GM18951 (cell line): ENCODE data around the gene SLC38A6.

Source experiments
- POLR2A ChIP-seq: IDR thresholded peaks from 4 replicates; pipeline ENCODE4 v1.6.1; 2011; ENCODE audit warnings: mild to moderate bottlenecking; ENCODE audit not compliant: insufficient read length, insufficient read depth; ENCODE audit errors: extremely low read depth
- in situ Hi-C: fragments of 300-500 bp; cut with MboI; formaldehyde crosslinking; loops from one replicate; pipeline ENCODE4 v1.12.0; 2022; ENCODE audit warnings: low sequenced_read_pairs, mixed read lengths, inconsistent platforms; ENCODE audit not compliant: unreplicated experiment

The SLC38A6 gene

DNA sequence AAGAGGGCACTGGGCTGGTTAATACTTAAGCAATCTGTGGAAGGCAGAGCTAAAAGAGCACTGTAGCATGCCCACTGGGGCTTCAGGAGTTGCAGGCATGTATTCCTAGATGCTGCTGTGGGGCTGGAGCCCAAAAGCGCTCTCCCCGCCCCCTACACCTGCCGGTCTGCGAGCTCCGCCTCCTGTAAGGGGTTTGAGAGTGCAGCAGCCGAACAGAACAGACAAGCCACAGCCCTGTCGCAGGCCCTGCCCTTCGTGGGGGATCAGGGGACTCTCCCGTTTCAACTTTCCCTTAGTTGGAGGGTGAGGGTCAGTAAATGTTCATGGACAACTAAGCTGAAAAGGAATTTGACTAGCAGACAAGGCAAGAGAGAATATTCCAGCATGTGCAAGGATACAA lies 17.6 kb downstream of the SLC38A6 start:
- no peak for TF ChIP-seq POLR2A
- in situ Hi-C loops: no loop called here

DNA sequence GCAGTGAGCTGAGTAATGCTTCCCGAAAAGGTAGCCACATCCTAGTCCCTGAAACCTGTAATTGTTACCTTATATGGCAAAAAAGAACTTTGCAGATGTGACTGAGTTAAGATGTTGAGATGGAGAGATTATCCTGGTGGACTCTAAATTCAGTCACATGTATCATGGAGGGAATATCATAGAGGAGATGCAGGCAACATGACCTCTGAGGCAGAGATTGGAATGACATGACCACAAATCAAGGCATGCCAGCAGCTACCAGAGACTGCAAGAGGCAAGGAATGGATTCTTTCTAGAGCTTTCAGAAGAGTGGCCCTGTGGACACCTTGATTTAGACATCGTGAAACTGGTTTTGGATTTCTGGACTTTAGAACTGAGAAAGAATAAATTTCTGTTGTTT lies 18.5 kb downstream of the SLC38A6 start:
- no peak for TF ChIP-seq POLR2A
- in situ Hi-C loops: no loop called here

DNA sequence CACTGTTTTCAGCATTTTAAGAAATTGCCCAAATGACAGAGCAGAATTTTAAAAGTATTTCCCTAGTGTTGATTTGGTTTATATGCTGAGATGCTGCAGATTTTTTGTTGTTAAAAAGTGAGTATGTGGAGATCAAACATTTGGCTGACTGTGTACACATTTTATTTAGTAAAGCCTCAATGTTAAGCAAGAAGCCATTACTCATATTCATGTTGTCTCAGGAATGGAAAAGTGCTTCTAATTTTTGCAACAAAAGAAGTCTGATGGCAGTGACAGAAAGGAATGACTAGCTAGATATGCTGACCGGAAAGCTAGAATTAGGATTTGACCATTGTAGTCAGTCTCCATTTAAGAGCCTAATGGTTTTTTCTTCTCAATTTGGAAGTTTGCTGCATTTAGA lies 22.5 kb downstream of the SLC38A6 start:
- no peak for TF ChIP-seq POLR2A
- in situ Hi-C loops: no loop called here

DNA sequence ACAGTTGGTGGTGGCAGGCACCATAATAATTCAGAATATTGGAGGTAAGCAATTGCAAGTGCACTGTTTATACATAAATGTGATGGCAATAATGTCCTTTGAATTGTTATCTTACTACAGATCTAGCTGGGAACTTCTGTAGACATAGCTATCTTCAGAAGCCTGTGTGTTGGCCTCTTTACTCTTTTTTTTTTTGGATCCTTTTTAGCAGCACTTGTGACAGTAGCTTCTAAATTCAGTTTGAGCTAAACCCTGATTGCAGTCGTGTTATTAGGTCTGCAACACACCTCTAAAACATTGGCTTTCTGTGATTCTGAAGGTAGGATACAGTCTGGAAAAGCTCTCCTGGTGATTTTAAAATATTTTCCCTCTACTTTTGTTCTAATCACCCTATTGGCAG lies 38.5 kb downstream of the SLC38A6 start:
- TF ChIP-seq POLR2A: no peak
- in situ Hi-C loops: no loop called here

DNA sequence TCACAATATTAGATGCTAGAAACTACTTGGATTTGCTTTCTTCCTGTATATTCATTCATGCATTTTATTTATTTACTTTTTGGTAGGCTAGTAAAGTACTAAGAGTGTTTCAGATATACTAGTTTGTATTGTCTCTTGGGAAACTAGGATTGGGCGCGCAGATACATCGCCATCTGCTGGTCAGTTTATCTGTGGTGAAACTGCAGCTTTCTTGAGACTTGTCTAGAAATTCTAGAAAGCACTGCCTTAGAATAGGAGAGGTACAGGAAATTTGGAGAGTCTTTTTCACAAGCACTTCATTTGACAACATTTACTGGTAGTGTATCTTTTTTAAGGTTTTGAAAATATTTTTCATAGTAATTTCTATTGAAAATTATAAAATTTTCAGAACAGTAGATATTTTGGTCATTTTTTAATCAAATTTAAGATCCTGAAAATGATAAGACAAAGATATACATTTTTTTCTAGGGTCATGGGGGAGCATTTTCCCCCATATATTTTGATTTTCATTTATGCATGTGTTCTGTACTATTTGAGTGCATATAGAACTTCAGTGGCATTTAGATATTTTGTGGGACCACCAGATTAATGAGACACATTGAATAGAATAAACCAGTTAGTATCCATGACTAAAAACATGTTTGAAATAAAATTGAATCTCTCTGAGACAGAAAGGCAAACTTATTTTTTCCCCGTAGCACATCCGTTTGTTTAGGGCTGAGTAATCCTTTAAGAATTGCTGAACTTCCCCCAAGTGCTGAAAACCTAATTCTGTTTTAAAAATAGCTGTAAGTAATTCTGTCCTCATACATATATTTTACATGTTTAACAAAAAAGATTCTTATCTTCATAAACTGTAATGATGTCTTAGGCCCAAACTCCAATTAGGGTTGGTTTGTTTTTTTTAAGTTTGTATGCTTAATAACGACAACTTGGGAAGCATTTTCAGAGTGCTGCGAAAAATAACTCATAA lies 44.5 kb downstream of the SLC38A6 start:
- no peak for TF ChIP-seq POLR2A
- in situ Hi-C loops: loop anchor here (5.0 kb wide), 1 partner anchor 393 kb away; no protein-coding TSS in a partner anchor

DNA sequence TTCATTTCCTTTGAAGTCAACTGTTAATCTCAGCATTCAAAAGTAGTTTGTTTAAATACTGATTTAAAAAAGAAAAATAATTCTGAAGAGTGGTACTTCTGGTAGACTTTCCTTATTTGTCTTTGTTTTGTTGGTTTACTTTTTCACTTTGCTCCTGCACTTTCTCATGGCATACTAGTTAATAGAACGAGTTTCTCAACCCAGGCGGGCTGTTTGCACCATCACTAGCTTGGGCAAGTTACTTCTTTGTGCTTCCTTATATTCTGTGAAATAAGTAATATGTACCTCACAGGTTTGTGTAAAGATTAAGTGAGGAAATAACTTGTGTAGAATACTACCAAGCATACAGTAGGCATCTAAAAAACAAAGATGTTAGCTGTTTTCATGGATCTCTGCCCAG lies 45.5 kb downstream of the SLC38A6 start:
- no peak for TF ChIP-seq POLR2A
- in situ Hi-C loops: loop anchor here (5.0 kb wide), 1 partner anchor 394 kb away; no protein-coding TSS in a partner anchor

DNA sequence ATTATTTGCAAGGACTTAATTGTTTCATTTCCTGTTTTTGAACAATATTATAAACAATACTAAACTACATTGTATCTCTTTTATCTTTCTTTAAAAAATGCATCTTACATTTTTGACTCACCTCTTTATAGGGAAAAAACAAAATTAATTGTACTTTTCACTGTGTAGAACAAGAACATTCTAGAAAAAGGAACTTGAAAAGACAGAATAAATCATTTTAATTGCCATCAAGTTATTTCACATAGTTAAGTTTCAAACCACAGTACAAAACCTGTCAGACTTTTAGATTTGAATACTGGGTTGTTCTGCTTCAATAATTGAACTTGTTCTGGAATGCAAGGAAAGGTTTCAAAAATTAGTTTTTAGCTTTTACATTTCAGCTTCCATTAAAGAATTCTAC lies 50.0 kb downstream of the SLC38A6 start:
- TF ChIP-seq POLR2A: no peak
- in situ Hi-C loops: no loop called here

DNA sequence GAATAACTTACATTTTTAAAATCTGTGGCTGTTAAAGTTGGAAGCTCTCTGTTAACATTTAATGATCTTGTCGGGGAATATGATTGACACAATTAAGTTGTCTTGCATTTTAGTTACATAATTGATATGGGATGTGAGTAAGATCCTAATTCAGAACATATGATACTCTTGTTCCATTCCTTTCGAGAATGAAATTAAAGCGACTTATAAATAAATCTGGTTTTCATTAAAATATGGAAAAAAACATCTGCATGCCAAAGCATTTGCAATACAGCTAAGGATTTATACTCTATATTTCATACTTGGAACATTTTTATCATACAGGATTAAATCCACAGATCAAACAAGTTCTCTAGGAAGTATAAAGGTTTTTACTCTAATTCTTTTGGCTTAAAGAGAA lies 52.0 kb downstream of the SLC38A6 start:
- TF ChIP-seq POLR2A: no peak
- in situ Hi-C loops: no loop called here

DNA sequence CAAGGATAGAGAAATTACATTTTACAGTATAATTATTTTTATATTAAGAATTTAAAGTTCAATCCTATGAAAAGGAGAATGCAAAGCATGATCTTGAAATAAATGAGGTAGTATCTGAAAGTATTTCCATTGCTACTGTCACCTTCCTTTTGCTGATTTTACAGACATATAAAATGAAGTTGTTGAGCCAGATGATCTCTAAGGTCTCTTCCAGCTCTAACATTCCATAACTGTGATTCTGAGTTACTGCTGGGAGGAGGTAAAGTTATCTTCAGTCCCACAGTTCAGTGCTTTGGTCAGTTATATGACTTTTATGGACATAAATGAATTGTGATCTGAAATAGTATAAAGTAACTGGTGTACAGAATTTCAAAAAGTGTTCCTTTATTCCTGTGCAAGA lies 52.8 kb downstream of the SLC38A6 start:
- no peak for TF ChIP-seq POLR2A
- in situ Hi-C loops: no loop called here

DNA sequence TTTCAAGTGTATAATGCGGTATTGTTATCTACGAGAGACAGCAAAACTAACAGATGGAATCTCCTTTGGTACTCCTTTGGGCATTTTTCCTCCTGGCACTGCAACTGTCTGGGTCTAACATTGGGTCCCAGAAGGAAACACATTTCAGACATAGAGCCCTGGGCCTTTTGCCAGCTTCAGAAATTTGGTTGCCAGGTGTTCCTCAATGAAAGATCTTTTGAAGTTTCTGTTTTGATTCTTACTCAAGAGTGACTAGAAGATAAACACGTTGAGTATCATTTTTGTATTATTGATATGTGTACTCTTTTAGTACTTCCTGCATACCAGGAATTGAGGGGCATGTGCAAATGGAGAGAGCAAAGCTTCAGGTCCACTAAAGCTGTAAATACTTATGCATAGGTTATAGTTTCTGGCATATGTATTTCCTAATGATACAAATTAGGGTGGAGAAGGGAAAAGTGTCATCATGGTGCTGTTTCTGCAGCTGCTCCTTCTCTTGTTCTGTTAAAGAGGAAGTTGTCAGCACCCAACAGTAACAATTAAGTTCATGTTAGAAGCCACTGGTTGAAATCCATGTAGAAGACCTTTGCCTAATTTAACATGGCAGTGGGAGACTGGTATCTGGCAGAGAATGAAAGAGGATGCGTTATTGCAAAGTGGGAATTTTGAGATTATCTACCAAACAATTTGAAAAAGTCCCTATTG lies 53.5 kb downstream of the SLC38A6 start:
- TF ChIP-seq POLR2A: no peak
- in situ Hi-C loops: no loop called here

DNA sequence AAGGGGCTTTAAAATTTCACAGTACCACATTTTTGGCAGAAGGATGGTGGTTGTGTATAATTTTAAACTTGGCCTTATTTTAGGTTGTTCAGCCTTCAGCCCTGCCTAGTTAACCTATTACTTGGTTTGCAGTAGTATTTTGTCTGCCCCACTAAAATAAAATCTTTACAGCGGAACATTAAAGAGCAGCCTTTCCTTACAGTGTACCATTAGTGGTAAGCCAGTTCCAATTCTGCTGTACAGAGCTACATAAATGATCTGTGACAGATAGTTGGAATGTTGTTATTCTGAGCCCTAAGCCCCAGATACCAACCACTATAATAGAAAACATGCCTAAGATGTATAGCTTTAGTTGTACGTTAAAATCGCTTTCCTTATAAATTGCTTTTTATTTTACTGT lies 56.2 kb downstream of the SLC38A6 start:
- no peak for TF ChIP-seq POLR2A
- in situ Hi-C loops: no loop called here

DNA sequence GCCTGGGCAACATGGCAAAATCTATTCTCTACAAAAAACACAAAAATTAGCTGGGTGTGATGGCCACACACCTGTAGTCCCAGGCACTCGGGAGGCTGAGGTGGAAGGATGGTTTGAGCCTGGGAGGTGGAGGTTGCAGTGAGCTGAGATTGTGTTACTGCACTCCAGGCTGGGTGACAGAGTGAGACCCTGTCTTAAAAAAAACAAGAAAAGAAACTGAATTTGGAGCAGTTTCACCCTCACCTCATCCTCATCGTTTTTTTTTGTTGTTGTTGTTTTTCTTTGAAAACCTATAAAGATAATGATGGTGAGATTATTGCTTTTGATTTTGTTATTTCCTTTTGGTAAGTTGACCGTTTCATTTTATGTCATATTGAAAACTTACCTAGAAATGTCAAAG lies 60.7 kb downstream of the SLC38A6 start:
- TF ChIP-seq POLR2A: no peak
- in situ Hi-C loops: no loop called here

DNA sequence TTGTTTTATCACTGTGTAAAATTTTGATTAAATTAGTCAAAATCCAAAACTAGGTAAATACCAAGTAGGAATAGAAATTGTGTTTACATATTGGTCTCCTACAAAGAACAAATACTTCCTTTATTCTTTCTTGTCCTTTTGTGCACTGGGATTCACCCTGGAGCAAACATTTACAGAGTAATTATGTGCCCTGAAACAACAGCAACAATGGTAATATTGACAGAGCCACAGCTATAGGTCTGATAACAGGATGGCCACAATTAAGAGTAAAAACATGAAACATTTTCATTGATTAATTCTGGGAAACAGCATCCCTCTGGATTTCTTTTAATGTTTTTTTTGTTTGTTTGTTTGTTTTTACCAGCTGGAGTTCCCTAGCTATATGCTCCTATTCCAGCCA lies 61.2 kb downstream of the SLC38A6 start:
- in situ Hi-C loops: no loop called here
- no peak for TF ChIP-seq POLR2A

DNA sequence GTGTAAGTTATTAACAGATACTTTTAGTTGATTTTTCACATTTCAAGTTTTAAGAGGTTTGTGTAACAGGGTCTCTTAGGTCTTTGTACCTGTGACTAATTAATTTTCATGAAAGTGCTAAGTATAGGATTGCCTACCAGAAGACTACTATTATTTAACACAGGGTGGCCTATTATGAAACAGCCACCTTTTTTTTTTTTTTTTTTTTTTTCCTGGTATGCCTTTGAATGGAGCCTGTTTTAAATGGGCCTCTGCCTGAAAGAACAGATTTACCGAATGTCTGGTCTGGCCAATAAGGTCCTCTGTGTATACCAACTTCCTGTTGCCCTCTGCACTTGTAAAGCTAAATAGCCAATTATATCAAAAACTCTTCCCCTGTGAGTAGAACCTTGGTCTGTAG lies 62.5 kb downstream of the SLC38A6 start:
- no peak for TF ChIP-seq POLR2A
- in situ Hi-C loops: no loop called here
